Measurements from ENCODE around the gene BRD1.

- TF ChIP-seq EZH2 (IDR thresholded peaks at IDR 0.05) (no peak), ZNF274 (IDR thresholded peaks at IDR 0.05; ENCODE audit: low read depth, low read length) (no peak), MAX (IDR thresholded peaks at IDR 0.05) (no peak), CTCF (IDR thresholded peaks at IDR 0.05 in 2 of 3, conservative IDR thresholded peaks at IDR 0.05 in 1 of 3; ENCODE audit: borderline replicate concordance in 1 of 3, insufficient read depth in 1 of 3, low read depth in 2 of 3, low read length in 2 of 3) (no peak), FOSL1 (IDR thresholded peaks at IDR 0.05; ENCODE audit: low read depth) (no peak), JUND (IDR thresholded peaks at IDR 0.05) (no peak)
These were observed 4.2 kb downstream of the BRD1 start for GRCh38 chr22:49823289-49824045.
